GM18951 (cell line): ENCODE measurements around the gene NOSTRIN.
"Not testable (repeated sequence)": the region's sequence is repeated elsewhere in the genome, so short reads cannot be mapped to it uniquely, and the experiment has no call there.

Experiments
- POLR2A ChIP-seq: IDR thresholded peaks from 4 replicates; pipeline ENCODE4 v1.6.1; 2011; ENCODE audit warnings: mild to moderate bottlenecking; ENCODE audit not compliant: insufficient read length, insufficient read depth; ENCODE audit errors: extremely low read depth
- in situ Hi-C: fragments of 300-500 bp; cut with MboI; formaldehyde crosslinking; loops from one replicate; pipeline ENCODE4 v1.12.0; 2022; ENCODE audit warnings: low sequenced_read_pairs, mixed read lengths, inconsistent platforms; ENCODE audit not compliant: unreplicated experiment

The NOSTRIN gene, protein sequence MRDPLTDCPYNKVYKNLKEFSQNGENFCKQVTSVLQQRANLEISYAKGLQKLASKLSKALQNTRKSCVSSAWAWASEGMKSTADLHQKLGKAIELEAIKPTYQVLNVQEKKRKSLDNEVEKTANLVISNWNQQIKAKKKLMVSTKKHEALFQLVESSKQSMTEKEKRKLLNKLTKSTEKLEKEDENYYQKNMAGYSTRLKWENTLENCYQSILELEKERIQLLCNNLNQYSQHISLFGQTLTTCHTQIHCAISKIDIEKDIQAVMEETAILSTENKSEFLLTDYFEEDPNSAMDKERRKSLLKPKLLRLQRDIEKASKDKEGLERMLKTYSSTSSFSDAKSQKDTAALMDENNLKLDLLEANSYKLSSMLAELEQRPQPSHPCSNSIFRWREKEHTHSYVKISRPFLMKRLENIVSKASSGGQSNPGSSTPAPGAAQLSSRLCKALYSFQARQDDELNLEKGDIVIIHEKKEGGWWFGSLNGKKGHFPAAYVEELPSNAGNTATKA

DNA sequence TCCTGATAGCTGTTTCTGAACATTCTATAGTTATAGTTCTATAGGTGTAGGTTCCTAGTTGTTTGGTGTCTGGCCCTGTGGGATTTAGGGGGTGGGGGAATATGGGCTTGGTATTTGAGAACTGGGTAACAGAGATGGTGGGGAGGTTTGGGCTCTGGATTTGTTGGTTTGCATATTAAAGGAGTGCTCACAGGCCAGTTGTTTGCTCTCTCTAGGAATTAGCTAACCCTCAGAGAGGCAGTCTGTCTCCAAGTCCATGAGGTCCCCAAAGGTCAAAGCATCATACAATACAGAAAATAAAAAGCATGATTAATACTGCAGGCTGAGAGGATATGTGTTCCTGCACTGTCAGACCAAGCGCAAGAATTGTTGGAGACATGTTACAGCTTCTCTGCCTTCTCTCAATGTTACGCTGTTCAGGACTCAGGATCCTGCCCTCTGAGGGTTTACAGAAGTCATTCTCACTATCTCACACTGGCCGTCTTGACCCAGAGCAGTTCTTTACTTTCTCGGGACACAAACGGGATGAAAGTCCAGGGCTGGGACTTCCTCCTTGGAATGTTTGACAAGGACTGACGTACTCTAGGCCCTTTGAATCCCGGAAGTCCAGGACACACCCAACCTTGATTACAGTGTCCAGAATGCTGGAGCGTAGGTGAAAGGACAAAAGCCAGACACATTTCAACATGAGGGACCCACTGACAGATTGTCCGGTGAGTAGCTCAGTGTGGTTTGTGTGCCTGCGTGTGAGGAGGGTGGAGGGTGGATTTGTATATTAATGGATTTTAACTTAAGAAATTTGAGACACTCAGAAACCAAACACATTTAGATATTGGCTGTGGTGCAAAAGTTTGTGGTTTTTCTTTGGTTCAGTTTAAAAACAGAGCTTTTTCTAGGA is at the start of gene NOSTRIN:
NOSTRIN (plus strand) TSS at position 677 of the 898 bp plus-strand sequence; CDS start at position 687, 10 bp downstream.
- TF ChIP-seq POLR2A, result no peak

DNA sequence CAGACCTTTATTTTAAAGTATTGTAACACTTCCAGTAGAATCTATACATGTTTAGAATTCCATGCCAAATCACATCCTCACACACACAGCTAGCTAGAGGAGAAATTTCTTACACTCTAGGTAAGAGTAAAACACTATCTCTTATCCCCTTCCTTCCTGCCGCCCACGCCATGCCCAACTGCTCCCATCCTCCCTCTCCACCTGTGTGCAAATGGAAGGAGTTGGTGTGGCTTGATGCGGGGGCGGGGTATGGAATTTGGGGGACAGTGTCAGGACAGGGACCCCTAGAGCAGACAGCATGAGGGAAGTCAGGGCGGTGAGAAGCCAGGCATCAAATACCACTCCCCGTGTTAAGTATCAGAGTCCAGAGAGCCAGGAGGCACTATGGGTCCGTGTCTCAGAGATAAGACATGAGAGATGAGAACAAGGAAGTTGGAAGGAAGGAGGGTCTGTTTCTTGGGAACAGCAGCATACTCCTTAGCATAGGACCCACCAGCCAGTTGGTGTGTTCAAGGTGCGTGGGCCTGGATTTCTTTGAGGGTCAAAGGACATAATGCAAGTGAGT is 48.6 kb upstream of the NOSTRIN start:
- TF ChIP-seq POLR2A, result no peak
- in situ Hi-C loops, result loop anchor here (10.0 kb wide), 1 partner anchor 409 kb away; no protein-coding TSS in a partner anchor

More for the DNA sequence above, at the start of gene NOSTRIN:
- in situ Hi-C loops, result no loop called here

DNA sequence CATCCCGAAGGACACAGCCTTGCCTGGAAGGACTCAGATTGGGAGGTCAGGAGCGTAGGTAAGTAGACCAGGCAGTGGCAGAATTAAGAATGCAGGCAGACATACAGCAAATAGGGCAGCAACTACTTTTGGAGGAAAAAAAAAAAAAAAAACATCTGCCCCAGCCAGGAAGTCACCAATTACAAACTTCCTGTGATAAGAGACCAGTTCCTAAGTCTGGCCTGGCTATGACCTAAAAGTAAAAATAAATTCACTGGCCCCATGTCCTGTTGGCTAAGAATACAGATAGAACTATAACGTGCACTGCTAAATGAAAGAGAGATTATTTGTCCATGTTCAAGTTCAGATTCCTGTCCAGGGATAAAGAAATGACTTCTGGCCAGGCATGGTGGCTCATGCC is 45.2 kb upstream of the NOSTRIN start:
- in situ Hi-C loops, result loop anchor here (10.0 kb wide), 1 partner anchor 412 kb away; no protein-coding TSS in a partner anchor
- no peak for TF ChIP-seq POLR2A

DNA sequence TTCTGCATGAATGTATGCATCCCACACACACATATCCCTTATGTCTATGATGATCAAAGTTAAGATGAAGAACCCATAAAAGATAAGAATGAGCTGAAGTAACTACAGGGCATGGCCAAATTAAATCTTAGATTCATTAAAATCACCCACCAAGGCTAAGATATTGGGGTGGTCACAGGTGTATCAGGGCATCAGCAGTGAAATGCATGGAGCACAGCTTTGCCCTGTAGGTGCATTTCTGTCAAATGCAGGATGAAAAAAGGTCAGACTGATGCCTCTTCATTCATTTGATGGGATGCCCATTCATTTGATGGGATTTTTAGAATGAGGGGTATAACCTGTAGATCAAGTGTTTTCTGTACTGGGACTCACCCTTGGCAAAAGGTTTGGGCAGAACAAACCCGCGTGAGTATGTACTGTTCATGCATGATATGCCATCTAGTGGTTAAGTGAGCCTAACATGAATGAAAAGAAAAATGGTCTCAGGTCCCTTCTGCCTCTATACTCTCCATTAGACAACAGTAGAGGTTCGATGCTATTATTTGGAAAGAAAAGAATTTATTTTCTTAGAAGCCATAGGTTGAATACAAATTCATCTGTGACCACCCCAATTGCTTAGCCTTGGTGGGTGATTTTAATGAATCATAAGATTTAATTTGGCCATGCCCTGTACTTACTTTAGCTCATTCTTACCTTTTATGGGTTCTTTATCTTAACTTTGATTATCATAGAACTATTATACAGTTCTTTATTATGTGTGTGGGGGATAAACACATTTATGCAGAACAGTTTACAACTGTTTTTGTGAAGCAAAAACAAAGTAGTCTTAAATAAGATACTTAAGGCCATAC is 43.2 kb upstream of the NOSTRIN start:
- TF ChIP-seq POLR2A, result no peak
- in situ Hi-C loops, result loop anchor here (10.0 kb wide), 1 partner anchor 414 kb away; no protein-coding TSS in a partner anchor

DNA sequence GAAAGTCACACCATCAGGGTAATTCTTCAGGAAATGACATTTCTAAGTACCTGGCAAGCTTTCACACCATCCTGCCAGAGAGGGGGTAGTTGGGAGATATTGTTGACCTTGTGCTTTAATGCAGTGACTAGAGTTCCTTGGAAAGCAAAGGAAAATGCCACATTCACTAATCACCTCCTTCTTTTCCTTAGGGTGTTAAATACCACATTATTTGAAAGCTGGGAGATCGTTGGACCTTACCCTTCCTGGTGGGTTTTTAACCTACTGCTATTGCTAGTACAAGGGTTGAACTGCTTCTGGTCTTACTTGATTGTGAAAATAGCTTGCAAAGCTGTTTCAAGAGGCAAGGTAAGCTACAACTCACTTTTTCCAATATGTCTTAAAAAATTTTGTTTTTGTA is 37.0 kb upstream of the NOSTRIN start:
- no peak for TF ChIP-seq POLR2A
- in situ Hi-C loops, result no loop called here

DNA sequence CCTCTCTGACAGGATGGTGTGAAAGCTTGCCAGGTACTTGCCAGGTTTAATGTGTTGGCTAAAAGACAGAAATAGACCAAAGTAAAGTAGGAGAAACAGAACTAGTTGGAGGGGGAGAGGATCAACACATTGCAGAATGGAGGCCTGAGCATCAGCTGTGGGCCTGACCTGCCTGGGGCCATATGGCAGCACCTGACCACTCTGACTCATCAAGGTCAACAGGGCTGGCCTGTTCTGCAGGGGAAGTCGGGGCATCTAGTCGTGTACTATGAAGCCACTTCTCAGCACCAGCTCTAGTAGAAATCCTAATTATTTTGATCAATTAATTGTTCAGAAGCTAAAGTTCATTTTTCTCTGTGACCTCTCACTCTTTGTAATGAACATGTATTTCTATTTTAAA is 35.8 kb upstream of the NOSTRIN start:
- TF ChIP-seq POLR2A, result no peak
- in situ Hi-C loops, result no loop called here

DNA sequence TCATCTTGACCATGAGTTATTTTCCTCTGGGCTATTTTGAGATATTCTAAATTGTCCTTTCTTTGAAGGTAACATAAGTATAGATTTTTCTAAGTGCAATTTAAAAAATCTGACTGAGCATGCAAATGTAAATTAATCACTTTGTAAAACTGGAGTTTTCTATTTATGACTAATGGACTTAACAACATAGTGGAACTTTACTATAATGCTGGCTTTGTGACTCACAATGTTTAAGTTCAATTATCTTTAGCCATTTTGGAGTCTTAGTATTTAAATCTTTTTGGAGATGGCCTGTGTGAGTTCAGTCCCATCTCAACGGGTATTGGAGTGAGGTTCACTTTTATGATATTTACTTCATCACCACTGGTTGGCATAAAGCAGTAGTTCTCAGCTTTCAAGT is 35.2 kb upstream of the NOSTRIN start:
- in situ Hi-C loops, result no loop called here
- no peak for TF ChIP-seq POLR2A

DNA sequence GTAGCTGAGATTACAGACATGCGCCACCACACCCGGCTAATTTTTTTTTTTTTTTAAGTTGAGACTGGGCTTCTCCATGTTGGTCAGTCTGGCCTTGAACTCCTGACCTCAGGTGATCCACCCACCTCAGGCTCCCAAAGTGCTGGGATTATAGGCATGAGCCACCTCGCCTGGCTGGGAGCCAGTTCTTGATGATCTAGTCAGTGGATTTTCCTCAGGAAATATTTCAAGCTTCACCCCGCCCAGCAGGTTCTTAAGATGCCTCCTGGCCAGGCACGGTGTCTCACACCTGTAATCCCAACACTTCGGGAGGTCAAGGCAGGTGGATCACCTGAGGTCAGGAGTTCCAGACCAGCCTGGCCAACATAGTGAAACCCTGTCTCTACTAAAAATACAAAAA is 34.1 kb upstream of the NOSTRIN start:
- in situ Hi-C loops, result not testable (repeated sequence)

DNA sequence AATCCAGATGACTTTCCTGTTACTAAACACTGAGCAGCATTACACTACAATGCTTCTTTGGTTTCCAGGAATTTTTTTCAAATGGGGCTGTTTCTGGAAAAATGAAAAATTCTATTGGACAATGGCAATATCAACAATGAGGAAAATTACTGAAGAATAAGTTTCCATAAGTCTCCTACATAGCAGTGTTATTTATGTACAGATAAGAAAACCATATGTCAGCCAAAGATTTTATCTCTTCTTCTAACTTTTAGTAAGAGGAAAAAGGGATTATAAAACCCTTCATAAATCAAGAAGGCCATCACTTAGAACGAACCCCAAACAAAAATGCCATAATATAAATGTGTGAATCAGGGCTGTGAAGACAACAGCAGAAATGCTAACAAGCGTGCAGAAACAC is 31.6 kb upstream of the NOSTRIN start:
- TF ChIP-seq POLR2A, result no peak
- in situ Hi-C loops, result no loop called here

DNA sequence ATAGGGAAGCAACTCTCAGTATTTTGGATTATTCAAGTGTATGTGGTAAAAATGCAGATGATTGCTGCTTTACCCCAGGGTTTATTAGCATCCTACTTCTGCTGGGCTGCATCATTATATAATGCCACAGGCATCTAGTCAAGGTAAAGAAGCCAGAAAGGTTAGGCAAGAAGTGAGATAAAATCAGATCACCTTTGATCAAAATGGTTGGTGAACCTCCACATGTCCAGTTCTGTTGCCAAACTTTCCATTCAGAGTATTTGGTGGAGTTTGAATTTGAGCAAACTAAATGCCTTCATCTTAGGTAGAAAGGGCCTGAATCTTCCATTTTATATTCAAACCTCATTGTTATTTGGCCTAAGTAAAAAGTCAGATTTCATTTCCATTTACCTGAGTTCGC is 29.7 kb upstream of the NOSTRIN start:
- in situ Hi-C loops, result no loop called here
- TF ChIP-seq POLR2A, result no peak

DNA sequence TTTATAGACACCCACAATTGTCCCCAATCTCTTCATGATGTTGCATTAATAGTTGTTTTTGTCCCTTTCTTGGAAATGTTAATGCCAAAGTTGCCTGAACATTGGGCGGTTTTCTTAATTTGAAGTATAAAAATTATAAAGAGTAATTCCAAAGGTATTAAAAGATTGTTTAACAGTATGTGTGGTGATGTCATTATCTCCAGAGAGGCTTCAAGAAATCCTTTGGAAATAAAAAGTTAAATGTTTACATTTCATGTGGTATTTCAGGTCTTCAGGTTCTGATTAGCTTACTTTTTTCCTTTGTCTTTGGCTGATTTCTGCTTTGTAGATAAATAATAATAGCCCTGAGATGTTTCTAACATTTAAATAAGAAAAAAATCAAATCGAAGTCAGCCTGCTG is 29.3 kb upstream of the NOSTRIN start:
- in situ Hi-C loops, result no loop called here
- no peak for TF ChIP-seq POLR2A
